ENCODE measurements around the gene MAP3K10.

Gene MAP3K10

GRCh38 chr19:40228346-40228745, 37.1 kb downstream of the MAP3K10 start:
- Mint-ChIP-seq H3K27me3 (peaks cover 49% of the 10 kb centered on the region), H3K36me3 (no peaks in the 10 kb centered on the region), H3K27ac (no peak overlapping the region), H3K4me3 (no peak overlapping the region), H3K9me3 (no peaks in the 10 kb centered on the region), H3K4me1 (peaks cover 21% of the 10 kb centered on the region)
- no peak for DNase-seq
- CTCF ChIA-PET, result interaction anchor here (0.8 kb wide), 1 partner anchor 11 kb away, joined by 3 read pairs; the partner anchor contains the start of gene TTC9B

- CTCF ChIA-PET, result interaction anchor here (0.8 kb wide), 1 partner anchor 11 kb away, joined by 3 read pairs; the partner anchor contains the start of gene TTC9B
- Mint-ChIP-seq H3K4me3 (no peak overlapping the region), H3K36me3 (no peaks in the 10 kb centered on the region), H3K9me3 (no peaks in the 10 kb centered on the region), H3K4me1 (peaks cover 17% of the 10 kb centered on the region), H3K27ac (no peak overlapping the region), H3K27me3 (peaks cover 44% of the 10 kb centered on the region)
- DNase-seq, result no peak
These were observed 37.6 kb downstream of the MAP3K10 start for GRCh38 chr19:40228863-40229262.

GRCh38 chr19:40229484-40229883, 38.3 kb downstream of the MAP3K10 start:
- Mint-ChIP-seq H3K4me1 (peaks cover 14% of the 10 kb centered on the region), H3K4me3 (no peak overlapping the region), H3K27ac (no peak overlapping the region), H3K27me3 (peaks cover 38% of the 10 kb centered on the region), H3K36me3 (peaks cover 3% of the 10 kb centered on the region), H3K9me3 (no peaks in the 10 kb centered on the region)
- CTCF ChIA-PET, result no interaction called here
- DNase-seq, result no peak

GRCh38 chr19:40229926-40230417, 38.7 kb downstream of the MAP3K10 start:
- Mint-ChIP-seq H3K4me3 (no peak overlapping the region), H3K27ac (no peak overlapping the region)

GRCh38 chr19:40231057-40231456, 39.8 kb downstream of the MAP3K10 start:
- Mint-ChIP-seq H3K9me3 (no peaks in the 10 kb centered on the region), H3K4me1 (peaks cover 8% of the 10 kb centered on the region), H3K36me3 (peaks cover 8% of the 10 kb centered on the region), H3K27me3 (peaks cover 22% of the 10 kb centered on the region), H3K27ac (no peak overlapping the region), H3K4me3 (no peak overlapping the region)
- CTCF ChIA-PET, result no interaction called here
- DNase-seq, result no peak

More at GRCh38 chr19:40229926-40230417, 38.7 kb downstream of the MAP3K10 start:
- DNase-seq, result no peak
- H3K36me3 Mint-ChIP-seq, result peaks cover 6% of the 10 kb centered on the region
- CTCF ChIA-PET, result no interaction called here
- peaks cover 33% of the 10 kb centered on the region for H3K27me3 Mint-ChIP-seq
- peaks cover 14% of the 10 kb centered on the region for H3K4me1 Mint-ChIP-seq
- no peaks in the 10 kb centered on the region for H3K9me3 Mint-ChIP-seq

GRCh38 chr19:40231544-40232424, 40.6 kb downstream of the MAP3K10 start:
- no peak overlapping the region for H3K4me3 Mint-ChIP-seq
- no peak overlapping the region for H3K27ac Mint-ChIP-seq
- CTCF ChIA-PET, result no interaction called here
- peaks cover 15% of the 10 kb centered on the region for H3K27me3 Mint-ChIP-seq
- H3K4me1 Mint-ChIP-seq, result peaks cover 8% of the 10 kb centered on the region
- no peak for DNase-seq
- H3K36me3 Mint-ChIP-seq, result peaks cover 10% of the 10 kb centered on the region
- no peaks in the 10 kb centered on the region for H3K9me3 Mint-ChIP-seq

- H3K4me3 Mint-ChIP-seq, result no peak overlapping the region
- CTCF ChIA-PET, result no interaction called here
- H3K27me3 Mint-ChIP-seq, result peaks cover 8% of the 10 kb centered on the region
- H3K27ac Mint-ChIP-seq, result no peak overlapping the region
- H3K9me3 Mint-ChIP-seq, result no peaks in the 10 kb centered on the region
- DNase-seq, result no peak
- peaks cover 8% of the 10 kb centered on the region for H3K4me1 Mint-ChIP-seq
- peaks cover 14% of the 10 kb centered on the region for H3K36me3 Mint-ChIP-seq
These were observed 41.3 kb downstream of the MAP3K10 start for GRCh38 chr19:40232479-40232878.

- H3K4me1 Mint-ChIP-seq, result peaks cover 8% of the 10 kb centered on the region
- CTCF ChIA-PET, result no interaction called here
These were observed 42.0 kb downstream of the MAP3K10 start for GRCh38 chr19:40232949-40233810.

GRCh38 chr19:40233811-40234389, 42.7 kb downstream of the MAP3K10 start:
- Mint-ChIP-seq H3K4me3 (no peak overlapping the region), H3K27me3 (peaks cover under 1% of the 10 kb centered on the region), H3K9me3 (no peaks in the 10 kb centered on the region), H3K27ac (no peak overlapping the region), H3K36me3 (peaks cover 18% of the 10 kb centered on the region), H3K4me1 (peaks cover 8% of the 10 kb centered on the region)
- CTCF ChIA-PET, result no interaction called here
- no peak for DNase-seq

More at GRCh38 chr19:40232949-40233810, 42.0 kb downstream of the MAP3K10 start:
- peaks cover 4% of the 10 kb centered on the region for H3K27me3 Mint-ChIP-seq
- H3K36me3 Mint-ChIP-seq, result peaks cover 17% of the 10 kb centered on the region
- H3K9me3 Mint-ChIP-seq, result no peaks in the 10 kb centered on the region
- no peak overlapping the region for H3K27ac Mint-ChIP-seq
- no peak for DNase-seq
- no peak overlapping the region for H3K4me3 Mint-ChIP-seq

- H3K36me3 Mint-ChIP-seq, result peaks cover 22% of the 10 kb centered on the region
- CTCF ChIA-PET, result no interaction called here
These were observed 43.4 kb downstream of the MAP3K10 start for GRCh38 chr19:40234429-40235237.

GRCh38 chr19:40235238-40236025, 44.2 kb downstream of the MAP3K10 start:
- H3K36me3 Mint-ChIP-seq, result peaks cover 22% of the 10 kb centered on the region
- CTCF ChIA-PET, result no interaction called here
- H3K4me1 Mint-ChIP-seq, result no peaks in the 10 kb centered on the region
- no peak for DNase-seq
- no peaks in the 10 kb centered on the region for H3K27me3 Mint-ChIP-seq
- no peak overlapping the region for H3K4me3 Mint-ChIP-seq
- H3K27ac Mint-ChIP-seq, result no peak overlapping the region
- no peaks in the 10 kb centered on the region for H3K9me3 Mint-ChIP-seq

More at GRCh38 chr19:40234429-40235237, 43.4 kb downstream of the MAP3K10 start:
- no peak overlapping the region for H3K27ac Mint-ChIP-seq
- peaks cover 3% of the 10 kb centered on the region for H3K4me1 Mint-ChIP-seq
- H3K4me3 Mint-ChIP-seq, result no peak overlapping the region
- no peaks in the 10 kb centered on the region for H3K9me3 Mint-ChIP-seq
- no peak for DNase-seq
- H3K27me3 Mint-ChIP-seq, result no peaks in the 10 kb centered on the region

GRCh38 chr19:40236026-40236355, 44.8 kb downstream of the MAP3K10 start:
- H3K36me3 Mint-ChIP-seq, result peaks cover 24% of the 10 kb centered on the region
- CTCF ChIA-PET, result no interaction called here
- no peaks in the 10 kb centered on the region for H3K4me1 Mint-ChIP-seq
- no peaks in the 10 kb centered on the region for H3K27me3 Mint-ChIP-seq
- H3K4me3 Mint-ChIP-seq, result no peak overlapping the region
- DNase-seq, result no peak
- H3K27ac Mint-ChIP-seq, result no peak overlapping the region
- no peaks in the 10 kb centered on the region for H3K9me3 Mint-ChIP-seq

GRCh38 chr19:40236366-40236765, 45.1 kb downstream of the MAP3K10 start:
- Mint-ChIP-seq H3K27ac (no peak overlapping the region), H3K4me3 (no peak overlapping the region), H3K36me3 (peaks cover 27% of the 10 kb centered on the region), H3K9me3 (no peaks in the 10 kb centered on the region), H3K27me3 (no peaks in the 10 kb centered on the region), H3K4me1 (no peaks in the 10 kb centered on the region)
- CTCF ChIA-PET, result no interaction called here
- DNase-seq, result no peak

All from activated naive CD4-positive, alpha-beta T cell treated with anti-CD3 and anti-CD28 coated beads, Interleukin-2, amount 10 ng/mL, durations not matched to agents 7 days and 5 days (primary cell).